Brain microvascular endothelial cell (primary cell): ENCODE measurements around the gene TNFRSF19.

Experiments
- DNase-seq: peaks from one replicate; pipeline ENCODE4 v3.0.0-alpha.2; 2020
- H3K27ac ChIP-seq: fragments of 250-450 bp; sonication (Bioruptor Pico); 2 replicates; pipeline ENCODE4 v1.5.1; 2020; ENCODE audit warnings: mild to moderate bottlenecking, moderate library complexity
- H3K27me3 ChIP-seq: fragments of 250-450 bp; sonication (Bioruptor Pico); replicated peaks from 2 replicates; pipeline ENCODE4 v1.5.1; 2020; ENCODE audit warnings: mild to moderate bottlenecking
- H3K36me3 ChIP-seq: fragments of 250-450 bp; sonication (Bioruptor Pico); replicated peaks from 2 replicates; pipeline ENCODE4 v1.5.1; 2020; ENCODE audit warnings: mild to moderate bottlenecking
- H3K4me3 ChIP-seq: 2 replicates; pipeline ENCODE4 v1.5.1; 2011; ENCODE audit warnings: low read depth, mild to moderate bottlenecking, control low read depth, low read length, moderate library complexity
- in situ Hi-C: cut with HindIII; loops from 2 replicates; pipeline ENCODE4 v1.10.0; 2017; ENCODE audit warnings: low sequenced_read_pairs, low pct_ligation_motif_present
- TF ChIP-seq, protein P1 (sequence below): IDR thresholded peaks from 2 replicates; pipeline ENCODE4 v1.5.1; 2011; ENCODE audit warnings: low read depth, mild to moderate bottlenecking, moderate library complexity, low read length, control low read depth, inconsistent platforms; ENCODE audit errors: missing control alignments

Gene TNFRSF19

DNA sequence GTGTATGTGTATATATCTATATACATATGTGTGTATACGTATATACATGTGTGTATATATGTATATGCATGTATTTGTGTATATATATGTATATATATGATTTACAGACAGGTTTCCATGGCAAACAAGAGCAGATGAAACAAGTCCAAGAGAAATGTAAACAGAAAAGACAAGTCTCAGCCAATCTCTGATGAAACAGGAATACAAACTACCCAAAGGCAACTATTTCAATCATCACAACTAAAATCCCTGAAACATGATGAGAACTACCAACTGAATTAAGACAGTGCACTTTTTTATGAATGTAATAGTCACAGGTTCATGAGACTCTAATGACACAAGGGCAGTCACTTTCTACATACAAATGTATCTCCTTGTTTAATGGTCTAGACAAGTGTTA lies 140.2 kb downstream of the TNFRSF19 start:
- in situ Hi-C loops = no loop called here

DNA sequence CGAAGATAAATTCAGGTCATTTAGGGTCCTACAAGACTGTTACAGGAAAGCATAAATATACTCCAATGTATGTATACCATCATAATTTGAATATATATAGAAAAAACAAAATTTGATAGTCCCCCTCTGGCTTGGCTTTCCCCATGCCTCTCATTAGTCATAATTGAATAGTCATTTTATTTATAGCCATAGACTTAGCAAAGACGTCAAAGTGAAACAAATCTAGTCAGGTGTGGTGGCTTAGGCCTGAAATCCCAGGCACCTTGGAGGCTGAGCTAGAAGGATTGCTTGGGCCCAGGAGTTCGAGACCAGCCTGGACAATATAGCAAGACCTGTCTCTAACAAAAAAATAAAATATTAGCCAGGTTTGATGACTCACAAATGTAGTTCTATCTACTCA lies 141.1 kb downstream of the TNFRSF19 start:
- no peak for DNase-seq
- Histone ChIP-seq H3K36me3 (no peaks in the 10 kb centered on the region), H3K27ac (no peak overlapping the region), H3K27me3 (no peaks in the 10 kb centered on the region), H3K4me3 (no peak overlapping the region)
- in situ Hi-C loops = no loop called here
- TF ChIP-seq, protein P1, sequence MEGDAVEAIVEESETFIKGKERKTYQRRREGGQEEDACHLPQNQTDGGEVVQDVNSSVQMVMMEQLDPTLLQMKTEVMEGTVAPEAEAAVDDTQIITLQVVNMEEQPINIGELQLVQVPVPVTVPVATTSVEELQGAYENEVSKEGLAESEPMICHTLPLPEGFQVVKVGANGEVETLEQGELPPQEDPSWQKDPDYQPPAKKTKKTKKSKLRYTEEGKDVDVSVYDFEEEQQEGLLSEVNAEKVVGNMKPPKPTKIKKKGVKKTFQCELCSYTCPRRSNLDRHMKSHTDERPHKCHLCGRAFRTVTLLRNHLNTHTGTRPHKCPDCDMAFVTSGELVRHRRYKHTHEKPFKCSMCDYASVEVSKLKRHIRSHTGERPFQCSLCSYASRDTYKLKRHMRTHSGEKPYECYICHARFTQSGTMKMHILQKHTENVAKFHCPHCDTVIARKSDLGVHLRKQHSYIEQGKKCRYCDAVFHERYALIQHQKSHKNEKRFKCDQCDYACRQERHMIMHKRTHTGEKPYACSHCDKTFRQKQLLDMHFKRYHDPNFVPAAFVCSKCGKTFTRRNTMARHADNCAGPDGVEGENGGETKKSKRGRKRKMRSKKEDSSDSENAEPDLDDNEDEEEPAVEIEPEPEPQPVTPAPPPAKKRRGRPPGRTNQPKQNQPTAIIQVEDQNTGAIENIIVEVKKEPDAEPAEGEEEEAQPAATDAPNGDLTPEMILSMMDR = no peak

More for the DNA sequence above, 140.2 kb downstream of the TNFRSF19 start:
- Histone ChIP-seq H3K27me3 (no peaks in the 10 kb centered on the region), H3K36me3 (no peaks in the 10 kb centered on the region), H3K4me3 (no peak overlapping the region), H3K27ac (no peak overlapping the region)
- no peak for DNase-seq
- TF ChIP-seq, protein P1 = no peak

DNA sequence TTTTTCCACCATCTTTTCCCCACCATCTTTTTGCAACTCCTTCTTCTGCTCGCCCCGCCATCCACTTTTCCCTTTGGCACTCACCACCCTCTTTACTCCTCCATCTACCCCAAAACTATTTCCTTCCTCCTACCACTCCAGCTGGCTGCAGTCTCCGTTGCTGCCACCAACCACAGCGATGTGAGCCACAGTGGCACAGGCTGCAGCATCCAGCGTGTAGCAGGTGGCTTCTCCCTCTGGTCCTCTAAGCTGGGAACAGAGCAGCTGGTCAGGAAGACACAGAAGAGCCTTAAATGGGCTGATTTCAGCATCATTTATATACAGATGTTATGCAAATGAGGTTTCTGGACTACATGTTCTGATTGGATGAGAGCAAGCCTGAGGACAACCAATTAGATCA lies 144.5 kb downstream of the TNFRSF19 start:
- in situ Hi-C loops = no loop called here
- Histone ChIP-seq H3K36me3 (no peaks in the 10 kb centered on the region), H3K27ac (no peak overlapping the region), H3K27me3 (no peaks in the 10 kb centered on the region), H3K4me3 (no peak overlapping the region)
- TF ChIP-seq, protein P1 = no peak
- DNase-seq = no peak

- no peaks in the 10 kb centered on the region for H3K36me3 ChIP-seq
- H3K27me3 ChIP-seq = no peaks in the 10 kb centered on the region
- TF ChIP-seq, protein P1 = no peak
- no peak overlapping the region for H3K4me3 ChIP-seq
- no peak overlapping the region for H3K27ac ChIP-seq
- no peak for DNase-seq
- in situ Hi-C loops = no loop called here
These were observed 145.0 kb downstream of the TNFRSF19 start for GRCh38 chr13:23715092-23715761.

DNA sequence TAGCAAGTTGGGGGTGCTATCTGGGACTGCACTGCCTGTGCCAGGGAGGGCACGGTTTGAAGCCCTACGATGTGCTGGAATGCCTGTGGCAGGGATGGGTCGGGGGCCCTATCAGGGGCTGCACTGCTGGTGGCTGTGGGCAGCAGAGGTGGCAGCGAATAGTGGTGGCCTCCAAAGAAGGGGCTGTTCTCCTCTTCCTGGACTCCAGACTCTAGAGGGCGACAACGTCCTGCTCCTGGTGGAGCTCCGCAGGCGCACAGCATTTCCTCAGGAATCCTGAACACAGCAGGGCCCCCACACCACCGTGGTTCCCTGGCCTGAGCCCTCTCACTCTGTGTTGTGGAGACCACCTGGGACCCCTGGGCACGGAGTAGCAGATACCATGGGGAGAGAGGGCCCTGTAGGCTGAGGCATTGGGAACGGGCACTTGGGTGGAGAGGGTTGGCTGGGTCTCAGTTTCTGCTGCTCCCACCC lies 145.6 kb downstream of the TNFRSF19 start:
- no peak overlapping the region for H3K4me3 ChIP-seq
- in situ Hi-C loops = no loop called here
- TF ChIP-seq, protein P1 = peak; percentile 64
- DNase-seq = no peak
- no peak overlapping the region for H3K27ac ChIP-seq
- H3K27me3 ChIP-seq = no peaks in the 10 kb centered on the region
- H3K36me3 ChIP-seq = no peaks in the 10 kb centered on the region

- in situ Hi-C loops = no loop called here
- Histone ChIP-seq H3K4me3 (no peak overlapping the region), H3K36me3 (no peaks in the 10 kb centered on the region), H3K27ac (no peak overlapping the region), H3K27me3 (no peaks in the 10 kb centered on the region)
- DNase-seq = no peak
- TF ChIP-seq, protein P1 = no peak
These were observed 146.2 kb downstream of the TNFRSF19 start for GRCh38 chr13:23716401-23716800.
